GM19193 (cell line): Measurements from ENCODE around the gene TNNI2.

Experiments
- POLR2A ChIP-seq: IDR thresholded peaks from 4 replicates; pipeline ENCODE4 v1.6.1; 2011; ENCODE audit not compliant: insufficient read depth, insufficient read length; ENCODE audit errors: extremely low read depth

Gene TNNI2

GRCh38 chr11:1868056-1868635, 29.4 kb downstream of the TNNI2 start:
- no peak for TF ChIP-seq POLR2A

- TF ChIP-seq POLR2A = no peak
Observed at GRCh38 chr11:1868636-1869291, 30.0 kb downstream of the TNNI2 start.

- no peak for TF ChIP-seq POLR2A
Observed at GRCh38 chr11:1869427-1870325, 30.9 kb downstream of the TNNI2 start.

GRCh38 chr11:1870326-1870696, 31.5 kb downstream of the TNNI2 start:
- TF ChIP-seq POLR2A = no peak

- TF ChIP-seq POLR2A = no peak
Observed at GRCh38 chr11:1870721-1871466, 32.1 kb downstream of the TNNI2 start.

- TF ChIP-seq POLR2A = no peak
Observed at GRCh38 chr11:1871531-1871930, 32.8 kb downstream of the TNNI2 start.

- no peak for TF ChIP-seq POLR2A
Observed at GRCh38 chr11:1872267-1872985, 33.6 kb downstream of the TNNI2 start.

GRCh38 chr11:1873048-1873812, 34.4 kb downstream of the TNNI2 start:
- no peak for TF ChIP-seq POLR2A

- TF ChIP-seq POLR2A = no peak
Observed at GRCh38 chr11:1875093-1875850, 36.5 kb downstream of the TNNI2 start.

- TF ChIP-seq POLR2A = no peak
Observed at GRCh38 chr11:1876361-1877063, 37.7 kb downstream of the TNNI2 start.

- TF ChIP-seq POLR2A = no peak
Observed at GRCh38 chr11:1877211-1878136, 38.7 kb downstream of the TNNI2 start.
